GM19463 (cell line): ENCODE data around the gene SMIM1.
"Not testable (repeated sequence)": the region's sequence is repeated elsewhere in the genome, so short reads cannot be mapped to it uniquely, and the experiment has no call there.

Experiments used
- ATAC-seq: cut with Tn5 transposase; IDR thresholded peaks from one replicate; pipeline ENCODE4 v1.9.1; 2021; ENCODE audit warnings: mild to moderate bottlenecking, moderate library complexity; ENCODE audit not compliant: unreplicated experiment

The SMIM1 gene

DNA sequence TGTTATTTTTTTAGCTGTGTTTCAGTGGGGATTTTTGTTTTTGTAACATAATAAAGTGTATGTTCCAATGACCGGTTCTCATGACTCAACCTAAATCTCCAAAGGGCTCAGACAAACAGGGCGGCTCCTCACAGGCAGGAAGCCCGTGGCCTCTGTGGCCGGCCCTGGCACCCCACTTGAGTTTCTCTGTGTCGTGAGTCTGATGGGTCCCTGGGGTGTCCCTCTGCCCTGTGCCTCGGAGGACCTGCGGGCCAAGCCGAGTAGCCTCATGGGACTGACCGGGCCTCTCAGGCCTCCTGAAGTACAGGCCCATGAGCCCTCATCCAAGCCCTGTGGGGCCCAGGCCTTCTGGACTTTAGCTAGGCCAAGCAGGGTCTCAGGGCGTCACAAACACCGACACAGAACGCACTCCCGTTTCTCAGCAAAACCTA, 36.4 kb upstream of the SMIM1 start:
- no peak for ATAC-seq

DNA sequence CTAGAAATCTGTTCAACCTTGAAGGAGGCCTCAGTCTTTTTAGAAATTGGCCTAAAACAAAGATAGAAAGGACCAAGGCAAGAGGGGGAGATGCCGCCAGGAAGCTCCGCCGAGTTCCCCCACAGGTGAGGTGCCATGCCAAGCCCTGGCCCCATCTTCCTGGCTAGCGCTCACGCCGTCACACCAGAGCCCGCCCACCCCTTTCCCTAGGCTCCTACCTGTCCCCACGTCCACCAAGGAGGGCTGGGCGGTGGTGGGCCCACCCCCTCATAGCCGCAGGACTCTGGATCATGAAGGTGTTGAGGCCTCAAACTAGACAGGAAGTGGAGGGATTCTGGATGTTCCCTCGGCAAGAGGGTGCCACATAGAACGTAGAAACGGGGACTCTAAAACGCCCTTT, 35.8 kb upstream of the SMIM1 start:
- no peak for ATAC-seq

DNA sequence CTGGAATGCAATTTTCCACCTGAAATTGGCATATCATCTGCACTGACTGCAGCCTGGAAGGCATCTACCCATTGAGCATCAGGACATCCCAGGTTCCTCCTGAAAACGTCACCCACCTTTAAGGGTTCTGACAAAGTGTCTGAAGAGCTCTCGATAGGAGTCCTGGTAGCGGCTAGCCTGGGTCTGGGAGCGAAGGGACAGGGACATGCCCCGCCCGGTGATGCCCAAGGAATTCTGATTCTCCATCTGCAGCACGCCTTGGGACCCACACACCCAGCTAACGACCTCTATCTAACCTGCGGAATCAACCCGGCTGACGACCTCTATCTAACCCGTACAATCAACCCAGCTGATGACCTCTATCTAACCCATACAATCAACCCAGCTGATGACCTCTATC, 33.6 kb upstream of the SMIM1 start:
- no peak for ATAC-seq

DNA sequence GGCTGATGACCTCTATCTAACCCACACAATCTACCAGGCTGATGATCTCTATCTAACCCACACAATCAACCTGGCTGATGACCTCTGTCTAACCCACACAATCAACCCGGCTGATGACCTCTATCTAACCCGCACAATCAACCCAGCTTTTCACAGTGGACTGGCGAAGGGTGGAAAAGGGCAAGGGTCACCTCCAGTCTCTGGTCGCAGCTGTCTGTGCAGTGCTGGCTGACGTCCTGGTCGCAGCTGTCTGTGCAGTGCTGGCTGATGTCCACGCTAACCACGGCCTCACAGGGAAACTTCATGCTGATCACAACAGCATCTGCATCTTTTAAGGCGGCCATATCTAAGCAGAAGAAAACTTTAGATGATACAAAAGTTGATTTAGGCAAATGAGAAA, 32.5 kb upstream of the SMIM1 start:
- no peak for ATAC-seq

DNA sequence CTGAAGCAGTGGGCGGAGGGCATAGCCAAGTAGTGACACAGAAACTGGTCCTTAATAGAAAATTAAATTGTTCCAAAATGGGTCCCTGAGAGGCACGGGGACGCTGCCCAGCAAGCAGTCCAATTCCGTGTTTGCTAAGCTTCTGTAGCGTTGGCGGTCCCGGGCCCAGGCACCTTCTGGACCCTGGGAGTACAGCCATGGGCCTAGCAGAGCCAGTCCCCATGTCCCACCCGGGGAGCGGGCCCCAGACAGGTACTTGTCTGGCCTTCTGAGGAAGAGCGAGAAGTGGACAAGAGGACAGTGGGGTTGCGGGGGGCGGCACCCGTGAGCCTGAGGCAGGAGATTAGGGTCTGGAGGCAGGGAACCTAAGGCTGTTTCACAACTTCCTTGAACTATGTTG, 31.8 kb upstream of the SMIM1 start:
- no peak for ATAC-seq

DNA sequence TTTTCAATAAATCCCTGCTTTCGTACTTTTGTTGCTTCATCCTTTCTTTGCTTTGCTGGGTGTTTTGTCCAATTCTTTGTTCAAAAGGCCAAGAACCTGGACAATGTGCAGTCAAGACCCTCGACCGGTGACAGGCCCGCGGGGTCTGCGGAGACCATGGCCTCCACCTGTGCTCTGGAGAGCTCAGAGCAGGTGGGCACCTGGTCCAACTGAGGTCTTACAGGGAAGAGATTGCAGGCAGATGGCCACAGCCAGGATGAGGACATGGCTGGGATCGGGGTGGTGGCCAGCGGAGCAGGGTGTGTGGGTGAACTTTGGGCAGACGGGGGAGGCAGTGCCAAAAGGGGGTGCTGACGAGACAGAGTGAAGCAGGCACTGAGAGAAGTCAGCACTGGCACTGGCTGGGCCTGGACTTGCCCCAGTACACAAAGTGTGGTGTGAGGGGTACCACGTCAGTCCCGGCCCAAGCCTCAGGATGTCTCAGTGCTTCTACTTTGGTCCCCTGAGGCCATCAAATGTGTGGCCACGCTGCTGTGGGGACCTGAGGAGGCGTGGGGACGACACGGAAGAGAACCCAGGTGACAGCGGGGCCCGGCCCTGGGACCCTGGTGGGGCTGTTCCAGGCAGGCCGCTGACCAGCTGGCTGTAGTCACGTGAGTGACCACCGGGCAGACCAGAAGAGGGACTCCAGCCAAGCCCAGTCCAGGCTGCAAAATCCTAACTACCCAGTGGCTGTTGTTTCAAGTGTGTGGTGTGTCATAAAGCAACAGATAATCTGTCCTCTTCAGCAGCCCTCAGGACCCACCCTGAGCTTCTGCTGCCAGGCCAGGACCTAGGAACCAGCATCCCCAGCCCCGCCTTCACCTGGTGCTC, 30.7 kb upstream of the SMIM1 start:
- ATAC-seq, result no peak

DNA sequence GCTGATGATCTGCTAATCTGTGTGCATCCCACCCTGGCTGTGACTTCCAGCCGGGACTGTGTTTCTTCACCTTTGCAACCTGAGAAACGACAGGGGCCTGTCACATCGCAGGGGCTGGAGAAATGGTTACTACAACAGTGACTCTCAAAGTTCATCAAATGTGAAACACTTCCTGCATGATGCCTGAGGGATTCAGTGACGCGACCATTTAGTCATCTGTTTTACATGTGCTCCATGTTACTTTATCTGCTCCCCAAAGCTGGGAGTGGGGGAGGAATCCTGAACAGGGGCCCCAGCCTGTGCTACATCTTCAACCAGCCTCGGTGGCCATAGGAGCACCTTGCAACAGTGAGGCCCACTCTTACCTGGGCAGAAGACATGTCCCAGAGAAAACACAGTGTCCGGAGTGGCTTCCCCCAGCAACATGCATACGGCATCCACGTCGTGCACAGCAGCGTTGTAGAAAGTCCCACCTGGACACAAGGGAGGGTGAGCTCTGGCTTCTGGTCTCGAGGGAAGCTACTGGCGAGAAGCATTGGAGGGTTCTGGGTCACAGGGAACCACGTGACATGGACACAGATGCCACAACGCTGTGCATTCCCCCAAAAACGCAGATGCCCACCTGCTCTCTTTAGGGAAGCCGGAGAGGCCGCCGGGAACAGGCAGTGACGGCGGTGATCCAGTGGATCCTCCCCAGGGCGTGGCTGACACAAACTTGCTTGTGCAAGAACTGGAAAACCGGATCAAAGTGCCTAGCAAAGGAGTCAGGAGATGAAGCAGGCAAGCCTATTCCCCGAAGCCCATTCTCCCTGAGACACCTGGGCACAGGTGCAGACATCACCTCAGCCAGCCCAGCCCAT, 29.9 kb upstream of the SMIM1 start:
- no peak for ATAC-seq

DNA sequence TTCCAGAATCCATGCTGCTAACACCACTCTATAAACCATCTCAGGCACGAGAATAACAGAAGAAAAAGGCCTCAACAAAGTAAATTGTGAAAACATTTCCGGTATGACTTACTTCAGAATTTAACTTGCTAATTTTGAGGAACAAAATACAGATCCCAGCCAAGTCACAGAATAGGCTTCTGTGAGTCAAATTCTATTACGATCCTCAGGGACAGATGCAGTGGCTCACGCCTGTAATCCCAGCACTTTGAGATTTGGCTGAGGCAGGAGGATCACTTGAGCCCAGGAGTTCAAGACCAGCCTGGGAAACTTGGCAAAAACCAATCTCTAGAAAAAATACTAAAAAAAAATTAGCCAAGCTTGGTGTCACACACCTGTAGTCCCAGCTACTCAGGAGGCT, 29.1 kb upstream of the SMIM1 start:
- ATAC-seq, result no peak

DNA sequence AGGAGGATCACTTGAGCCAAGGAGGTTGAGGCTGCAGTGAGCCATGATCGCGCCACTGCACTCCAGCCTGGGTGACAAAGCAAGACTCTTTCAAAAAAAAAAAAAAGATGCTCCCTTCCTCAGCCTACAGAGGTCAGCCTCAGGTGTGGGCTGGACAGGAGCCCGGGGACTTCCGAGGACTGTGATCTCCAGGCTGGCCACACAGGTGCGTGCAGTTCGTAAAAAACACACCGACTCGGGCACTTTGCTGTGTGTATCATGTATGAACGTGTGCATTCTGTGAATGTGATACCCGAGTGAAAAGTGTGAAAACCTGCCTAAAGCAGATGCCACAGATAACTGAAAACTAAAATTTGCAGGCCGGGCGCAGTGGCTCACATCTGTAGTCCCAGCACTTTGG, 28.7 kb upstream of the SMIM1 start:
- no peak for ATAC-seq

DNA sequence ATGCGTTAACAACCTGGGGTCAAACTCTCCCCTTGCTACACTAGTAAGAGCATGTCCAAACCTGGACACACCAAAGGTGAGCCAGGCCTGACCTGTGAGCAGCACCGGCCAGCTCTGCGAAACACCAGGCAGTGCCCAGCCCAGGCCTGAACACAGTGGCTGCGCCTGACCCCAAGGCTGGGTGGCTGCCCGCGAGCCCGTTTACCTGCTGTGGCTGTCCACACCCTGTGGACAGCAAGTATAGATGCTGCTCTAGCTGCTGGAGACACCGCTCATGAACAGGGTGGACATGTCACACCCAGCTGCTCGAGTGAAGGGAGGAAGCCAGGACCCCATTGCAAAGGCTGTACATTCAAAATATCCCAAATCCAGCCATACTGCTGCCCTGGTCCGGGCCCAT, 27.9 kb upstream of the SMIM1 start:
- no peak for ATAC-seq

DNA sequence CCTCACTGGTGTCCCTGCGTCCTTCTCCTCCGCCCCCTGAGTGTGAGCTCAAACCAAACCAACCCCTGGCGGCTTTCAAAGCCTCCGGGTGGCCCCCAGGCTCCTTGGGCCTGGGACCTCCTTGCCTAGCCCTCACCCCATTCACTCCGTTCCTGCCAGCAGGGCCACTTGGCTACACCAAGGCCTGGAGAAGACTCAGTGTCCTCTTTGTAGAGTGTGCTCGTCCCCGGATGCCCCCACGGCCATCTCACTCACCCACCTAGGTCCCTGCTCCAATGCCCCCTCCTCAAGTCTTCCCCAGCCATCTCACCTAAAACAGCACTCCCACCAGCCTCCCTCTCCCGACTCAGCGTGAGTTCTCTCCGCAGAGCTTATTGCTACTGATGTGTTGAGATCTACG, 27.5 kb upstream of the SMIM1 start:
- ATAC-seq, result no peak

DNA sequence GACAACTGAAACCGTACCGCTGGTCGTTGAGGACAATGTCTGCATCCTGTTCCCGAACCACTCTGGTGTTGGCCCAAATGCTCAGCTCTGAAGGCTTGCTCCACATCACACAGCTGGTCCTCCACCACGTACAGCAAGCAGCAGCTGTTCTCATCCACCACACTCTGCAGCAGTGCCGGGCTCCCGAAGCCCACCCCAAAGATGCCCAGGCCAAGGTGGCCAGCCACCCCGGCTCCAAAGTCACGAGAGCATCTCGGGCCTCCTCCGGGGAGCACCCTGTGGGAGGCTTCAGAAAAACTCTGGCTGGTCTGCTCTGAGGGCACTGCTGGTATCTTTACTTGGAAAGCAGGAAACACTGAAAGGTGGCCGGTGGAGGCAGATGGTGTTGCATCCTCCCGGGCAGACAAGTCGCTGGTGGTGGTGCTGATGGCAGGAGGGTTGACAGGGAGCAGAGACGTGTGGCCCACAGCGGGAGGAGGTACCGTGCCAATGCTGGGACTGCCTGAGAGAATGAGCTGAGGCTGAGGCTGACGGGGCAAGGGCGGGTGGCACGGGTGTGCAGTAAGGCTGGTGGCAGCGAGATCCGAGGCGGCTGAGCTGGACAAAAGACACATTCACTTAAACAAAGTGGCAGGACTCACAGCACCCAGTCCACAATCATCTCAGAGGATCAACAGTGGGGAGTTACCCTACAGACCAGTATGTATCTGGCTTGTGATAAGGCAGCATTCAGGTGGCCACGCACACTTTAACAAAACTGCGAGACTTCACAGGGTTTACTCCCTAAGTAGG, 26.8 kb upstream of the SMIM1 start:
- no peak for ATAC-seq

DNA sequence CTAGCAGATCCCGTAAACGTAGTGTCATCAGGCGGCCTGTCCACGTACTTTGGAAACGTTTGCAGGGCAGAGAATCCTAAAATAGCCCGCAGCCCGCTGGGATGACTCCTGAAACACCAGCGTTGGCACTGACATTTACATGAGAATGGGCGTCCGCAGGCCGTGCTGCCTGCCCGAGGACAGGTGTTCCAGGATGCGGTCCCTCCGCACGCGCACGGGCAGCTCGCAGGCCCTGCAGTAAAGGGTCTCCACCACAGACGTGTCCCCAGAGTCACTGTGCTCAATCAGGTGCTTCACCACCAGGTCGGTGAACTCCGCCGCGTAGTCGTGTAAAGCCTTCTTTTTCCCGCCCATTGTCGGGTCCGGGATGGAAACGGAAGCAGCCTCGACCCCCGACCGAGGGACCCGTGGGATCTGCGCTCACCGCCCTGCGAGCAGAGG, 26.1 kb upstream of the SMIM1 start:
- ATAC-seq, result no peak

DNA sequence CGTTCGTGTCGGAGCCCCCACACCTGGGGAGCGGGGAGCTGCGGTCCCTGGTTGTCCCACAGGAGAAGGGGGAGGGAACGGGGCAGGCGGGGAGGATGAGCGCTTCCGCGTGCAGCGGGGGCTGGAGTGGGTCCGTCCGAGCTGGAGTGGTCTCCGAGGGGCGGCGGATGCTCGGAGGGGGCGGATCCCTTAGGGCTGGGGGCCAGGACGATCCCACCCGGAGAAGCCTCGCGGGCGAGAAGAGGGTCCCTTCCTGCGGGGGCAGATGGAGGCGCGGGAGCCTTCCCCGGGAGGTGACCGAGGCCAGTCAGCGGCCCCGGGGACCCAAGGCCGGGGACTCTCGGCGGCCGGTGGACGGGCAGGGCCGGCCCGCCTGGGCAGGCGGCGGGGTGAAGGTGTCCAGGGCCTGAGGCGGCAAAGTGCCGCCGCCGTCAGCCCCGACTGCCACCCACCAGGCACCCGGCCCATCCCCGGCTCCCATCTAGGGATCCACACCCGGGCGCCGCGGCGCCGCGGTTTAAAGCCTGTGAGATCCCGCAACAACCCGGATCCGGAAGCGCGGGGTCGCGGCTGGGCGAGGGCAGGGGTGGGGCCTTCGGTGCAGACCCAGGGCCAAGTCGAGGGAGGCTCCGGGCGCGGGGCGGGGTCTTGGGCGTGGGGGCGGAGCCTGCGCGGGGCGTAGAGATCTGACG, 25.6 kb upstream of the SMIM1 start:
- peak; percentile 89 for ATAC-seq

DNA sequence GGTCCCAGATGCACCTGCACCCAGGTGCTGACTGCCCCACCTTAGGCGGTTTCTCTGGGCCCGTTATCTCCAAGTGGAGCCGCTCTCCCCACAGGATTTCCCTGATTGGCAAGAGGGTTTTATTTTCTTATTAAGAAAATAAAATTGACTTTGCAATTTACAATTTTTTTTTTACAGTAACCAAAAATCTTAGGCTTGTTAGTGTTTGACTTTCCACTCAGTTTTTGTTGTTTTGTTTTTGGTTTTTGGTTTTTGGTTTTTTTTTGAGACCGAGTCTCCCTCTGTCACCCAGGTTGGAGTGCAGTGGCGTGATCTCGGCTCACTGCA, 25.1 kb upstream of the SMIM1 start:
- ATAC-seq, result no peak

DNA sequence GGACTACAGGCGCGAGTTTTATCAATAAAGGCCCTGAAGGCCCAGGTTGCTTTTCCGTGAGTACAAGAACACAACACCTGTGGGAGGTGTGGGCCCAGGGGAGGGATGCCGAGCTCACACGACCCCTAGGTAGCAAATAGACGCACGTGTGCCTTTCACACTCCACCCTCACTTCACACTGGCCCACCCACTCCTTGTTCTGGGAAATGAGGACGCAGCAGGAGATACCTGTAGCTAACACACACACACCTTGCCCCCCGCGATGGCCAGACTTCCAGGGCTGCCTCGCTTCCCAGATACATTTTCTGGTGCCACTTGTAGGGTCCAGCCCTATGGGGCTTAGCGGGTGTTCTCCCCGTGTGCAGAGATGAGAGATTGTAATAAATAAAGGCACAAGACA, 24.6 kb upstream of the SMIM1 start:
- ATAC-seq, result no peak

DNA sequence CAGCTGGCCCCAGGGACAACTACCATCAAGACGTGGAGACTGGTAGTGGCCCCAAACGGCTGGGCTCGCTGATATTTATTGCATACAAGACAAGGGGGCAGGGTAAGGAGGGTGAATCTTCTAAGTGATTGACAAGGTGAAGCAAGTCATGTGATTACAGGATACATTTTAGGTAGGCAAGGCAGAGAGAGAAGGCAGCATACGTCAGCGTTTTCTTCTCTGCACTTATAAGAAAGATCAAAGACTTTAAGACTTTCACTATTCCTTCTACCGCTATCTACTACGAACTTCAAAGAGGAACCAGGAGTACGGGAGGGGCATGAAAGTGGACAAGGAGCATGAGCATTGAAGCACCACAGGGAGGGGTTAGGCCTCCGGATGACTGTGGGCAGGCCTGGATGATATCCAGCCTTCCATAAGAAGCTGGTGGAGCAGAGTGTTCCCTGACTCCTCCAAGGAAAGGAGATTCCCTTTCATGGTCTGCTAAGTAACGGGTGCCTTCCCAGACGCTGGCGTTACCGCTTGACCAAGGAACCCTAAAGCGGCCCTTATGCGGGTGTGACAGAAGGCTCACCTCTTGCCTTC, 24.1 kb upstream of the SMIM1 start:
- not testable (repeated sequence) for ATAC-seq

DNA sequence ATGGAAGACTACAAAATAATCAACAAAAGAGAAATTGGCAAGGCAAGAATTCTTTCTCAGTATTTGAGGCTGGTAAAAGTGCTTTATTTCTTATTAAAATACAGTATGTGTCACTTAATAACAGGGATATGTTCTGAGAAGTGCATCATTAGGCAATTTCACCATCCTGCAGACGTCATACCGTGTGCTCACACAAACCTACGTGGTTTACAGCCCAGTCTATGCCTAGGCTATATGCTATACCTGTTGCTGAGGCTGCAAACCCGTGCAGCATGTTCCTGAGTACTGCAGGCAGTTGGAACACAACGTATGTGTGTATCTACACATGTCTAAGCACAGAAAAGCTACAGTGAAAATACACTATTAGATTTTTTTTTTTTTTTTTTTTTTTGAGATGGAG, 23.0 kb upstream of the SMIM1 start:
- no peak for ATAC-seq

DNA sequence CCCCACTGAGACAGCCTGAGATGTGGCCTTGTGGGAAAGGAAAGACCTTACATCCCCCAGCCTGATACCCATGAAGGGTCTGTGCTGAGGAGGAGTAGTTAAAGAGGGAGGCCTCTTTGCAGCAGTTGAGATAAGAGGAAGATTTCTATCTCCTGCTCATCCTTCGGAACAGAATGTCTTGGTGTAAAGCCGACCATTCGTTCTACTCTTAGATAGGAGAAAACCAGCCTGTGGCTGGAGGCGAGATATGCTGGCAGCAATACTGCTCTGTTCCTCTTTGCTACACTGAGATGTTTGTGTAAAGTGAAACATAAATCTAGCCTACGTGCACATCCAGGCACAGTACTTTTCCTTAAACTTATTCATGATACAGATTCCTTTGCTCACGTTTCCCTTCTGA, 21.8 kb upstream of the SMIM1 start:
- no peak for ATAC-seq

DNA sequence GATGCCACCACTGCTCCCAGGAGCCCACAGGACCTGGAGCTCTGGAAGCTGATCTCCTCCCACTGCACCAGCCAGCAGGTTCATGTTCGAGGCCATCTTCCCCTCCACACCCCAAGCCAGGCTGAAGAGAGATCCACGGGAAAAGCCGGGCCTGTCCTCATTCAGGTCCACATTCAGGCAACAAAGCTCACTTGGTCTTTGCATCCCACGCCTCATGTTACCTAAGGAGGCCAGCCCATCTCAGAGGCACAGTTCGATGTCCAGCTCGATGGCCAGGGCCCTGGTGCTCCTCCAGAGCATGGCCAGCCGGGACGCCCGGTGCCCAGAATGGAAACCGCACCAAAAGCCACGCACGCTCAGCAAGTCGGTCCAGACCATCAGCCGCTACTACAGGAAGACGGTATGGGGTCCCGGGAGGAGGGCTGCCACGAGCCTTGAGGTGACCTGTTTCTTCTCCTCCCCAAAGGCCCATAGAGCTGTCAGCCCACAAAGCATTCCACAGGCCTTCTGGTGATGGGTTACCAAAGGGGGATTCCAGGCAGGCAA, 20.1 kb upstream of the SMIM1 start, which contains the start of gene CCDC27:
TSS of gene CCDC27 (plus strand) at position 51 of the 546 bp plus-strand sequence. CDS start at position 83, 32 bp downstream.
- ATAC-seq, result no peak
